Activated CD8-positive, alpha-beta T cell treated with anti-CD3 and anti-CD28 coated beads for 36 hours (primary cell): ENCODE measurements around the gene PPP1R12A. TPM values are rescaled to one million over a fixed set of nuclear protein-coding genes. Genes with fewer than 3 reads are reported as not detected.
"Not testable (repeated sequence)": the region's sequence is repeated elsewhere in the genome, so short reads cannot be mapped to it uniquely, and the experiment has no call there.

Experiments used
- ATAC-seq: fragments of 200-7000 bp; cut with Tn5 transposase; one replicate; pipeline ENCODE4 v1.10.0; 2021; ENCODE audit warnings: mild to moderate bottlenecking, moderate library complexity
- CTCF ChIA-PET: fragments of 350-600 bp; sonication (Branson Sonifier 250); formaldehyde crosslinking; loops from one replicate; lab custom pipeline; 2021; ENCODE audit warnings: antibody characterized with exemption; lab: Charles Lee
- POLR2A ChIA-PET: fragments of 350-600 bp; sonication (Branson Sonifier 250); formaldehyde crosslinking; loops from one replicate; lab custom pipeline; 2021; ENCODE audit warnings: antibody characterized with exemption; lab: Charles Lee
- DNase-seq: peaks from one replicate; pipeline ENCODE4 v3.0.0-alpha.2; 2020
- H3K27ac Mint-ChIP-seq: one replicate; pipeline ENCODE4 v1.8.0; 2021; ENCODE audit warnings: mild to moderate bottlenecking, mixed read lengths
- H3K27me3 Mint-ChIP-seq: one replicate; pipeline ENCODE4 v1.8.0; 2021; ENCODE audit warnings: mixed read lengths
- H3K36me3 Mint-ChIP-seq: one replicate; pipeline ENCODE4 v1.8.0; 2021; ENCODE audit warnings: low read depth, mixed read lengths
- H3K4me1 Mint-ChIP-seq: one replicate; pipeline ENCODE4 v1.8.0; 2021; ENCODE audit warnings: low read depth, mixed read lengths
- H3K4me3 Mint-ChIP-seq: one replicate; pipeline ENCODE4 v1.8.0; 2021; ENCODE audit warnings: mild to moderate bottlenecking, moderate library complexity, mixed read lengths
- H3K9me3 Mint-ChIP-seq: one replicate; pipeline ENCODE4 v1.8.0; 2021; ENCODE audit warnings: mixed read lengths
- intact Hi-C: fragments of 100-400 bp; cut with micrococcal nuclease; formaldehyde crosslinking; loops from one replicate; pipeline ENCODE4 v1.10.0; 2022
- total RNA-seq, 2 experiments: library from RNA; stranded (reverse); gene quantifications; one replicate each; pipeline ENCODE4 v1.2.3, GENCODE V29; 2021
- TF ChIP-seq, protein P1 (sequence below): fragments of 200-600 bp; IDR thresholded peaks from one replicate; pipeline ENCODE4 v1.8.0; 2022; ENCODE audit warnings: antibody characterized with exemption, mild to moderate bottlenecking

Gene PPP1R12A
- total RNA-seq, 2 experiments from 2014 or later = 56.6 to 57.8 TPM

DNA sequence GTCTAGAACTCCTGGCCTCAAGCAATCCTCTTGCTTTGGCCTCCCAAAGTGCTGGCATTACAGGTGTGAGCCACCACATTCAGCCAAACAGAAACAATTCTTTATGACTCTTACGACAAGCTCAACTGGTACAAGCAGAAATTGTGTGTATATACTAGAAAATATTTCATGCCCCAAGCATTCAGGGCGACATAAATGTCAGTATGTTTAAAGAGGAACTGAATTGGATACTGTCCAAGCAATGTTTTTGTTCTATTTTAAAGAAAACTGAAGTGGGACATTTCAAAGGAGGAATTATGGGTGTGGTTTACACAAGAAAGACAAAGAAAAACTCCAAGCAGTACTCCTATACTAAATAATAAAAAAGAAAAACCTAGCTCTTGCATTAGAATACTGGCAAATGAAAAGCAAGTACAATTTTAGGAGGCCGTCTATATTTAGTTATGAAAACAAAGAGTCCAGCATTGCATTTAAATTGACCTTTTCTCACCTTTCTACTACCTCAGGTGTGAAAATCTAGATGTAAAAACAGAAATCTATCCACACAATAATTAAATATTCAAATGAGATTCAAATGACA is 48.9 kb downstream of the PPP1R12A start:
- no peak overlapping the region for H3K4me3 Mint-ChIP-seq
- ChIA-PET CTCF (interaction anchor here (0.6 to 2.2 kb wide), 5 partner anchors 10 to 301 kb away, joined by 3 to 6 read pairs (median 5); no protein-coding TSS in a partner anchor), POLR2A (interaction anchor here (1.2 kb wide), 1 partner anchor 9 kb away, joined by 3 read pairs; no protein-coding TSS in a partner anchor)
- peaks cover 6% of the 10 kb centered on the region for H3K36me3 Mint-ChIP-seq
- no peak overlapping the region for H3K27ac Mint-ChIP-seq
- intact Hi-C loops = loop anchor here (5.0 kb wide), 2 partner anchors 46 to 301 kb away; no protein-coding TSS in a partner anchor
- ATAC-seq (no peak), DNase-seq (no peak)
- H3K9me3 Mint-ChIP-seq = no peaks in the 10 kb centered on the region
- no peaks in the 10 kb centered on the region for H3K27me3 Mint-ChIP-seq
- TF ChIP-seq, protein P1, sequence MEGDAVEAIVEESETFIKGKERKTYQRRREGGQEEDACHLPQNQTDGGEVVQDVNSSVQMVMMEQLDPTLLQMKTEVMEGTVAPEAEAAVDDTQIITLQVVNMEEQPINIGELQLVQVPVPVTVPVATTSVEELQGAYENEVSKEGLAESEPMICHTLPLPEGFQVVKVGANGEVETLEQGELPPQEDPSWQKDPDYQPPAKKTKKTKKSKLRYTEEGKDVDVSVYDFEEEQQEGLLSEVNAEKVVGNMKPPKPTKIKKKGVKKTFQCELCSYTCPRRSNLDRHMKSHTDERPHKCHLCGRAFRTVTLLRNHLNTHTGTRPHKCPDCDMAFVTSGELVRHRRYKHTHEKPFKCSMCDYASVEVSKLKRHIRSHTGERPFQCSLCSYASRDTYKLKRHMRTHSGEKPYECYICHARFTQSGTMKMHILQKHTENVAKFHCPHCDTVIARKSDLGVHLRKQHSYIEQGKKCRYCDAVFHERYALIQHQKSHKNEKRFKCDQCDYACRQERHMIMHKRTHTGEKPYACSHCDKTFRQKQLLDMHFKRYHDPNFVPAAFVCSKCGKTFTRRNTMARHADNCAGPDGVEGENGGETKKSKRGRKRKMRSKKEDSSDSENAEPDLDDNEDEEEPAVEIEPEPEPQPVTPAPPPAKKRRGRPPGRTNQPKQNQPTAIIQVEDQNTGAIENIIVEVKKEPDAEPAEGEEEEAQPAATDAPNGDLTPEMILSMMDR = no peak
- peaks cover 66% of the 10 kb centered on the region for H3K4me1 Mint-ChIP-seq

DNA sequence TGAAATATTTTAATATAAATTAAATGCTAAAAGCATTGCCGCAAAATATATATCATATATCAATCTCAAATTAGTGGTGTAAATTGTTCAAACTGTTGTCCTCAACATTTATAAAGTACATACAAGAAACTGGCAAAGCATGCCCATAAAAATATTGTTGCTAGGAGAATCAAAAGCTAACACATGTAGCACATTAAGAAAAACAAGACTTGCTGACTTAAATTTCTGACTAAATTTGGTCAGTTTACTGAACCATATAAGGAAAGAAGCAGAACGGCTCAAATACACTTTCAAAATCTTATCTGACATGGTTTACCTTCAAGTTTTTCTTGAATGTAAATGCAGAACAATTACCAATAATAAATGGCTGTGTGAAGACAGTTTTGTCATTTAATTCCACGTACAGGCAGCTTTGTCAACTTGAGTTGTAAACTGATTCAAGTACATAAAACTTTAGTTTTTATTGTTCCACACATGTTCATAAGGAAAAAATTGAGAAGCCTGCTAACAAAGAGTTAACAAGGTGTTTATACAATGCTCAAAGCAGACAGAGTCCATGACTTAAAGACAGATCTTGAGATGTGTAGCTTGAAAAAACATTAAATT is 50.4 kb downstream of the PPP1R12A start:
- POLR2A ChIA-PET = no interaction called here
- intact Hi-C loops = loop anchor here (5.0 kb wide), 2 partner anchors 48 to 303 kb away; no protein-coding TSS in a partner anchor
- CTCF ChIA-PET = interaction anchor here (1.2 kb wide), 1 partner anchor 27 kb away, joined by 4 read pairs; no protein-coding TSS in a partner anchor
- Mint-ChIP-seq H3K9me3 (no peaks in the 10 kb centered on the region), H3K27me3 (no peaks in the 10 kb centered on the region), H3K4me3 (no peak overlapping the region), H3K27ac (no peak overlapping the region), H3K4me1 (peaks cover 68% of the 10 kb centered on the region), H3K36me3 (peaks cover 11% of the 10 kb centered on the region)
- no peak for DNase-seq
- no peak for ATAC-seq
- TF ChIP-seq, protein P1 = no peak

DNA sequence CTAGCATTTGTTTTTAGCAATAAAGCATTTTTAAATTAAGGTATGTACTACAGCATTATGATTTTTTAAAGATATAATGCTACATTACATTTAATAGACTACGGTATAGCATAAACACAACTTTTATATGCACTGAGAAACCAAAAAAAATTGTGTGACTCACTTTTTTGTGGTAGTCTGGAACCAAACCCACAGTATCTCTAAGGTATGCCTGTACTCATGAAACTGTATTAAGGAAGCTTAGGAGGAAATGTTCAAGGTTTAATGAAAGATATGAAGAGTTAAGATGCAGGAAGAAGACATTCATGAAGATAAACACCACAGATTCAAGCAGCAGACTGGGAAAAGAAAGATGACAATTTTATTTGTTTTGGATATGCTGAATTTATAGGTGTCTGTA is 51.7 kb downstream of the PPP1R12A start:
- H3K9me3 Mint-ChIP-seq = peaks cover 2% of the 10 kb centered on the region
- TF ChIP-seq, protein P1 = no peak
- no peak overlapping the region for H3K27ac Mint-ChIP-seq
- DNase-seq (no peak), ATAC-seq (peak; percentile 47)
- H3K4me3 Mint-ChIP-seq = no peak overlapping the region
- H3K27me3 Mint-ChIP-seq = no peaks in the 10 kb centered on the region
- peaks cover 21% of the 10 kb centered on the region for H3K36me3 Mint-ChIP-seq
- intact Hi-C loops = no loop called here
- CTCF ChIA-PET = no interaction called here
- POLR2A ChIA-PET = no interaction called here
- H3K4me1 Mint-ChIP-seq = peaks cover 61% of the 10 kb centered on the region

GRCh38 chr12:79881351-79881750 is 53.5 kb downstream of the PPP1R12A start:
- H3K4me1 Mint-ChIP-seq = peaks cover 60% of the 10 kb centered on the region
- H3K36me3 Mint-ChIP-seq = peaks cover 26% of the 10 kb centered on the region
- TF ChIP-seq, protein P1 = no peak
- no peak for DNase-seq
- ChIA-PET CTCF (interaction anchor here (0.8 kb wide), 1 partner anchor 12 kb away, joined by 3 read pairs; no protein-coding TSS in a partner anchor), POLR2A (no interaction called here)
- ATAC-seq = peak; percentile 39
- peak overlapping the region; percentile 7 for H3K27ac Mint-ChIP-seq
- no peak overlapping the region for H3K4me3 Mint-ChIP-seq
- no peaks in the 10 kb centered on the region for H3K27me3 Mint-ChIP-seq
- H3K9me3 Mint-ChIP-seq = peaks cover 2% of the 10 kb centered on the region
- intact Hi-C loops = no loop called here

GRCh38 chr12:79878506-79878905 is 56.4 kb downstream of the PPP1R12A start:
- H3K27ac Mint-ChIP-seq, intact Hi-C loops, DNase-seq, ATAC-seq, H3K27me3 Mint-ChIP-seq, CTCF ChIA-PET, POLR2A ChIA-PET, H3K9me3 Mint-ChIP-seq, H3K4me3 Mint-ChIP-seq: not testable (repeated sequence)
- Mint-ChIP-seq H3K4me1 (peaks cover 64% of the 10 kb centered on the region), H3K36me3 (peaks cover 28% of the 10 kb centered on the region)
